Astrocyte of the spinal cord (primary cell): Measurements from ENCODE around the gene DHRS9.

Experiments used
- DNase-seq: peaks from one replicate; pipeline ENCODE4 v3.0.0; 2011; ENCODE audit warnings: low read depth, low spot score
- H3K4me3 ChIP-seq: 2 replicates; pipeline ENCODE4 v1.5.1; 2011; ENCODE audit warnings: low read depth, mild to moderate bottlenecking, low read length, moderate library complexity
- in situ Hi-C: cut with HindIII; loops from 2 replicates; pipeline ENCODE4 v1.10.0; 2017; ENCODE audit warnings: low sequenced_read_pairs
- TF ChIP-seq, protein P1 (sequence below): IDR thresholded peaks from 2 replicates; pipeline ENCODE4 v1.5.1; 2012; ENCODE audit warnings: low read depth, mild to moderate bottlenecking, low read length, inconsistent platforms

DHRS9 gene

DNA sequence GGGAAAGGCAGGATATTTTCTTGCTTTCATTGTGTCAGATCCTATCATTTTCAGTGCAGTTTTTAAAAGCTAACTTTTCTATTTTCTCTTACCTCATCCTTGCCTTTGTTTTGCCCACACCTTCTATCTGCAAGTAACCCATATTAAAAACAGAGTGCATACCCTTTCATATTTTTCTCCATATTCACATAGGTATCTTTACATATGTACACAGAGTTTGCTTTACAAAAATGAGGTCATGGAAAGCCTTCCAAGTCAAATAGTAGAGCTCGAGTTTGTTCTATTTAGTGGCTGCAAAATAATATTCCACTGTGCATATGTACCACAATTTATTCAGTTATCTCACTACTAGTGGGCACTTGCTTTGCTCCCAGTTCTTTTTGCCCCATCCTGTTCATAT is 3.9 kb upstream of the DHRS9 start:
- H3K4me3 ChIP-seq: no peak overlapping the region
- in situ Hi-C loops: no loop called here
- TF ChIP-seq, protein P1, sequence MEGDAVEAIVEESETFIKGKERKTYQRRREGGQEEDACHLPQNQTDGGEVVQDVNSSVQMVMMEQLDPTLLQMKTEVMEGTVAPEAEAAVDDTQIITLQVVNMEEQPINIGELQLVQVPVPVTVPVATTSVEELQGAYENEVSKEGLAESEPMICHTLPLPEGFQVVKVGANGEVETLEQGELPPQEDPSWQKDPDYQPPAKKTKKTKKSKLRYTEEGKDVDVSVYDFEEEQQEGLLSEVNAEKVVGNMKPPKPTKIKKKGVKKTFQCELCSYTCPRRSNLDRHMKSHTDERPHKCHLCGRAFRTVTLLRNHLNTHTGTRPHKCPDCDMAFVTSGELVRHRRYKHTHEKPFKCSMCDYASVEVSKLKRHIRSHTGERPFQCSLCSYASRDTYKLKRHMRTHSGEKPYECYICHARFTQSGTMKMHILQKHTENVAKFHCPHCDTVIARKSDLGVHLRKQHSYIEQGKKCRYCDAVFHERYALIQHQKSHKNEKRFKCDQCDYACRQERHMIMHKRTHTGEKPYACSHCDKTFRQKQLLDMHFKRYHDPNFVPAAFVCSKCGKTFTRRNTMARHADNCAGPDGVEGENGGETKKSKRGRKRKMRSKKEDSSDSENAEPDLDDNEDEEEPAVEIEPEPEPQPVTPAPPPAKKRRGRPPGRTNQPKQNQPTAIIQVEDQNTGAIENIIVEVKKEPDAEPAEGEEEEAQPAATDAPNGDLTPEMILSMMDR: no peak
- no peak for DNase-seq

DNA sequence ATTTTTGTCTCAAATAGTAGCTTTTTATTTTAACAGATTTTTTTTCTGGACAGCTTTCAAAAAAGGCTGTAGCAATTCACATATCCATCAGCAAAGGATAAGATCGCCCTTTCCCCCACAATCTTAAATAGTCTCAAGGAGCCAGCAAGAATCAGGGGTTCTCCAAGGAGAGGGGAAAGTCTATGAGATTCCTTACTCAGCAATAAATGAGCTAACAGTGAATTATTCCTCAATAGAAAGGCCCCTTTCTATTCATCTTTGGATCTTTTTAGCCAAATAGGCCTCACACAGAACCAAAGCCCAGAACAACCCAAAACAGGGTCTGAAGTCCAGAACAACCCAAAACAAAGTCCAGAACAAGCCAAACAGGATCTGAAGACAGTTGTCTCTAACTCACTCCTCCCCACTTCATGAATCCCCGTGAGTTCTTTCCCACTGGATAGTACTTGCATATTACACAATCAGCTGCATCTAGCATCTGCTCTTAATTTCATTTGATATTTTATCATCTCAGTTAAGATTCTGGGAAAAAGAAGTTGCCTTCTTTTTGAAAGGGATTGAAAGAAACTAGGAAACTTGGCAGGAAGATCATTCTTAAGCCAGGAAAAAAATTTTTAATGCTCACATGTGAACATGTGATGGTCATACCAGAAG is 3.4 kb upstream of the DHRS9 start:
- H3K4me3 ChIP-seq: no peak overlapping the region
- TF ChIP-seq, protein P1: no peak
- in situ Hi-C loops: no loop called here
- no peak for DNase-seq

DNA sequence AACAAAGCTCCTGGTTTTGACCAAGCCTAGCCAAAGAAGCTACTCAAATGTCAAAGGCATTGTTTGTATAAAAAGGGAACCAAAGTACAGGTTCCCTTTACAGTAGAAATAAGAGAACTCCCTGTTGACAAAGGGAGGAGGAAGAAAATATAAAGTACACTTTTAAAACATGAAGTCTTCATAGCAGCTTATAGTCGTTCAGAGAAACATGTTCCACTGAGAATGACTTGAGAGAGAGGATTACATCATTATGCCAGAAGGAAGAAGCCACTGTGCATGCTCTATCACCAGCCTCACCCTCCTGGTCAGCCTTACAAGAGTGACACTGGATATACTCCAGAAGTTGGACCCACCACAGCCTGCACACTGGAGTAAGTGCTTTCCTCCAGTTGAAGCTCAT is 2.5 kb upstream of the DHRS9 start:
- TF ChIP-seq, protein P1: no peak
- in situ Hi-C loops: no loop called here
- no peak for DNase-seq
- H3K4me3 ChIP-seq: no peak overlapping the region

DNA sequence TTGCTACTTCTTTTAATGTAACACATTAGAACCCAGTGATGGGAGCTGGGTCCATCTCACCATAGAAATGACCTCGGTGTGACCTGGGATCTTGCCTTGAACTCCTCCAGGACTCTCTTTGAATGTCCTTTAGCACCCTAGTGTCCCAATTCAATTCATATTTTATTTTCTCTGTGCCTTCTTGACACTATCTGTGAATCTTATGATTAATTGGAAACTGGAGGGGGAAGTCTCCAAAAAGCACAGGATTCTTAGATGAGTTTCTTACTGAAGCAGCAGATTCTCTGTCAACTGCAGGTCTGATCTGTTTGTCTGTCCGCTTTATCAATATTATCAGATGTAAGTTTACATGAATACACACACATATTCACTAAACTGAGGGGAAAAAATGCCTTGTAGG is 470 bp downstream of the DHRS9 start:
- in situ Hi-C loops: no loop called here
- TF ChIP-seq, protein P1: no peak
- H3K4me3 ChIP-seq: no peak overlapping the region
- no peak for DNase-seq

DNA sequence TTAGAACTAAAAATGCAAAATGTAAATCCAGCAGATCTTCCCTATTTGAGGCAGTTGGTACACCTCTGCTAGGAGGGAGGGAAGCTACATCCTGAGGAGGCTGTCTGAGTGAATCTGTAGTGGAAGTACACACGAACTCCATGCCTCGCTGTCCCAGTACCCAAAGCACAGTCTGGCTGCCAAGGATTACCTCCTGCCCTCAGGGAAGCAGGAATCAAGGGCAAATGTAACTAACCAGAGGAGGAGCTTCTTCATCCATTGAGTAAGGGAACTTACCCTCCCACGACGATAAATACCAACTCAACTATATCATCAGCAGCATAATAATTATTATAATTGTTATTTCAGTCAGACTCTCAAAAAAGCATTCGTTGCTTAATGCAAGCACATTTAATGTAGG is 2.1 kb downstream of the DHRS9 start:
- no peak for DNase-seq
- in situ Hi-C loops: no loop called here
- TF ChIP-seq, protein P1: no peak
- no peak overlapping the region for H3K4me3 ChIP-seq

DNA sequence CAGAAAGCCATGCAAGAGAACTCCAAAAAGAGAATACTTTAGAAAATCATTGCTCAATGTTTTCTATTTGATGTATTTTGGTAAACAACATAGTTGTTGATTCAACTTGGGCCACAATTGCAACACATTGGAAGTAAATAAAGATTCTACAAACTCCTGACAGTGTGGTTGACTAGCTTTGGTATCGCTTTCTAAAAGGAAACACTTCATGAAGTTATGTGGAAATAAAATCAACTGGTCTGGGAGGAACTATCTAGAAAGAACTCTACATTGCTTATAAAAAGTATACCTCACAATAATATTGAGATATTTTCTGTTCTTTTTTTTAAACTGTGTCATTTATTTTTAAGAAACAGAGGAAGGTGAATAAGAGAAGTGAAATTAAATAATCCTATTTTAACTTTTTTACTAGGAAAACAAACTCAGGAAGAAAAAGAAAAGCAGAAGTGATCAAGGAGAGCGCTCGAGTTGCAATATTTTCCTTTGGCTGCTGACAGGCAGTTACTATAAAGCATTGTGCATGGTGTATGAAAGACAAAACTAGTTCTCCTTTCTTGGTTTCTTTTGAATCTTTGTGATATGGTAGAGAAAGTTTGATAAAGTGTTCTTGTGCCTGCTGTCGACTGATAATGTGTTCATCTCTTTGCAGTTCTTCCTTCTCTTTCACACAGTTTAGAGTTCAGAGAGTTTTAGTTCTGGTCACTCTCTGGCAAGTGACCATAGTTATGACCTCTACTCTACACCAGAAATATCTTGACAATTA is 3.0 kb downstream of the DHRS9 start:
- no peak for DNase-seq
- in situ Hi-C loops: no loop called here
- H3K4me3 ChIP-seq: no peak overlapping the region
- TF ChIP-seq, protein P1: no peak
